ENCODE results near the gene CHID1. TPM values are rescaled to one million over a fixed set of nuclear protein-coding genes. Genes with fewer than 3 reads are reported as not detected.

The CHID1 gene
- total RNA-seq, 2 experiments from 2014 or later = 30.6 to 71.1 TPM

GRCh38 chr11:862696-863022 lies 48.0 kb downstream of the CHID1 start:
- H3K4me3 ChIP-seq (ENCODE audit: low read depth, low read length, poor library complexity, severe bottlenecking) = no peak overlapping the region
- no peaks in the 10 kb centered on the region for H3K79me2 ChIP-seq (ENCODE audit: insufficient read depth, low read depth, low read length)
- ChIA-PET POLR2A (no interaction called here), CTCF (ENCODE audit: unreplicated experiment) (no interaction called here)
- no peak overlapping the region for H2AFZ ChIP-seq (ENCODE audit: low read length)
- no peak for DNase-seq (ENCODE audit: low spot score)
- H3K27ac ChIP-seq (ENCODE audit: low read depth, low read length, poor library complexity, severe bottlenecking) = no peak overlapping the region
- no peaks in the 10 kb centered on the region for H3K9me2 ChIP-seq (ENCODE audit: insufficient read depth, low read length)
- TF ChIP-seq EZH2phosphoT487 (IDR thresholded peaks at IDR 0.05; ENCODE audit: borderline replicate concordance, low read depth, low read length) = no peak
- TF ChIP-seq, protein P1, sequence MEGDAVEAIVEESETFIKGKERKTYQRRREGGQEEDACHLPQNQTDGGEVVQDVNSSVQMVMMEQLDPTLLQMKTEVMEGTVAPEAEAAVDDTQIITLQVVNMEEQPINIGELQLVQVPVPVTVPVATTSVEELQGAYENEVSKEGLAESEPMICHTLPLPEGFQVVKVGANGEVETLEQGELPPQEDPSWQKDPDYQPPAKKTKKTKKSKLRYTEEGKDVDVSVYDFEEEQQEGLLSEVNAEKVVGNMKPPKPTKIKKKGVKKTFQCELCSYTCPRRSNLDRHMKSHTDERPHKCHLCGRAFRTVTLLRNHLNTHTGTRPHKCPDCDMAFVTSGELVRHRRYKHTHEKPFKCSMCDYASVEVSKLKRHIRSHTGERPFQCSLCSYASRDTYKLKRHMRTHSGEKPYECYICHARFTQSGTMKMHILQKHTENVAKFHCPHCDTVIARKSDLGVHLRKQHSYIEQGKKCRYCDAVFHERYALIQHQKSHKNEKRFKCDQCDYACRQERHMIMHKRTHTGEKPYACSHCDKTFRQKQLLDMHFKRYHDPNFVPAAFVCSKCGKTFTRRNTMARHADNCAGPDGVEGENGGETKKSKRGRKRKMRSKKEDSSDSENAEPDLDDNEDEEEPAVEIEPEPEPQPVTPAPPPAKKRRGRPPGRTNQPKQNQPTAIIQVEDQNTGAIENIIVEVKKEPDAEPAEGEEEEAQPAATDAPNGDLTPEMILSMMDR (conservative IDR thresholded peaks at IDR 0.05; ENCODE audit: low read length) = no peak
- no peaks in the 10 kb centered on the region for H3K36me3 ChIP-seq (ENCODE audit: insufficient read depth, low read length)
- H3K4me1 ChIP-seq (ENCODE audit: insufficient read depth, low read length, poor library complexity, severe bottlenecking) = no peaks in the 10 kb centered on the region
- intact Hi-C loops (cut with micrococcal nuclease; ENCODE audit: unreplicated experiment) = no loop called here
- no peak overlapping the region for H3K4me2 ChIP-seq (ENCODE audit: low read length)
- no TSS peak for BruUV-seq (replicated peaks)
- H3K9me3 ChIP-seq (ENCODE audit: low read length) = no peaks in the 10 kb centered on the region
- no peaks in the 10 kb centered on the region for H4K20me1 ChIP-seq (ENCODE audit: insufficient read depth, low read length)

DNA sequence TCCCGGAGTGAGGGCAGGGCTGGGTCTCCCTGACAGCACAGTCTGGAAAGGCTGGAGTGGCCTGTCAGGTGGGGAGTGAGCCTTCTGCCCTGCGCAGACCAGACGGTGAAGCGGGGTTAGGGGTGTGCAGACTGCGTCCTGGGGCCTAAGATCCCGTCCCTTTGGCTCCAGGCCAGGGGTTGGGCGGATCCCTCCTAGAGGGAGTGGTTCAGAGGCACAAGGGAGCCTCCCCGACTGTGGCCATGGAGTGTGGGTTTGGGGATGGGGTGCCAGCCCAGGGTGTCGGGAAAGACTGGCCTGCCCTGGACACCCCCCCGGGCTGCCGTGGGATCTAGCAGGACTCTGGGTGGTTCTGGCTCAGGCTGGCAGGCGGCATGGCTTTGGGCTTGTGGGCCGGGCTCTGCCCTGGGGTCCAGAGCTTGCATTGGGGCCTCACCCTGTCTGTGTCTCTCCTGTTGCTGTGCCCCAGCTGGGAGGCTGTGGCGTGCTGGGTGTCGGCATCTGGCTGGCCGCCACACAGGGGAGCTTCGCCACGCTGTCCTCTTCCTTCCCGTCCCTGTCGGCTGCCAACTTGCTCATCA lies 48.4 kb downstream of the CHID1 start:
- Histone ChIP-seq H3K79me2 (ENCODE audit: insufficient read depth, low read depth, low read length) (no peaks in the 10 kb centered on the region), H2AFZ (ENCODE audit: low read length) (no peak overlapping the region), H3K4me2 (ENCODE audit: low read length) (no peak overlapping the region), H3K27ac (ENCODE audit: low read depth, low read length, poor library complexity, severe bottlenecking) (no peak overlapping the region), H3K36me3 (ENCODE audit: insufficient read depth, low read length) (no peaks in the 10 kb centered on the region), H3K9me2 (ENCODE audit: insufficient read depth, low read length) (no peaks in the 10 kb centered on the region), H4K20me1 (ENCODE audit: insufficient read depth, low read length) (no peaks in the 10 kb centered on the region), H3K4me1 (ENCODE audit: insufficient read depth, low read length, poor library complexity, severe bottlenecking) (no peaks in the 10 kb centered on the region), H3K9me3 (ENCODE audit: low read length) (no peaks in the 10 kb centered on the region), H3K4me3 (ENCODE audit: low read depth, low read length, poor library complexity, severe bottlenecking) (no peak overlapping the region)
- no peak for DNase-seq (ENCODE audit: low spot score)
- intact Hi-C loops (cut with micrococcal nuclease; ENCODE audit: unreplicated experiment) = no loop called here
- TF ChIP-seq EZH2phosphoT487 (IDR thresholded peaks at IDR 0.05; ENCODE audit: borderline replicate concordance, low read depth, low read length) = no peak
- TF ChIP-seq, protein P1 (conservative IDR thresholded peaks at IDR 0.05; ENCODE audit: low read length) = no peak
- ChIA-PET POLR2A (no interaction called here), CTCF (ENCODE audit: unreplicated experiment) (no interaction called here)
- BruUV-seq (replicated peaks) = no TSS peak

- Histone ChIP-seq H3K36me3 (ENCODE audit: insufficient read depth, low read length) (no peaks in the 10 kb centered on the region), H3K79me2 (ENCODE audit: insufficient read depth, low read depth, low read length) (no peaks in the 10 kb centered on the region), H4K20me1 (ENCODE audit: insufficient read depth, low read length) (no peaks in the 10 kb centered on the region), H3K4me1 (ENCODE audit: insufficient read depth, low read length, poor library complexity, severe bottlenecking) (peaks cover 5% of the 10 kb centered on the region), H3K9me3 (ENCODE audit: low read length) (no peaks in the 10 kb centered on the region), H2AFZ (ENCODE audit: low read length) (no peak overlapping the region), H3K4me3 (ENCODE audit: low read depth, low read length, poor library complexity, severe bottlenecking) (no peak overlapping the region), H3K4me2 (ENCODE audit: low read length) (no peak overlapping the region), H3K27ac (ENCODE audit: low read depth, low read length, poor library complexity, severe bottlenecking) (no peak overlapping the region), H3K9me2 (ENCODE audit: insufficient read depth, low read length) (no peaks in the 10 kb centered on the region)
- intact Hi-C loops (cut with micrococcal nuclease; ENCODE audit: unreplicated experiment) = no loop called here
- ChIA-PET CTCF (ENCODE audit: unreplicated experiment) (no interaction called here), POLR2A (no interaction called here)
- DNase-seq (ENCODE audit: low spot score) = no peak
- no peak for TF ChIP-seq EZH2phosphoT487 (IDR thresholded peaks at IDR 0.05; ENCODE audit: borderline replicate concordance, low read depth, low read length)
- TF ChIP-seq, protein P1 (conservative IDR thresholded peaks at IDR 0.05; ENCODE audit: low read length) = no peak
- no TSS peak for BruUV-seq (replicated peaks)
Observed at GRCh38 chr11:861105-861479, 49.5 kb downstream of the CHID1 start.

All from OCI-LY7 (cell line).